H4 (cell line): ENCODE measurements around the gene BAIAP3. TPM values are rescaled to one million over a fixed set of nuclear protein-coding genes. Genes with fewer than 3 reads are reported as not detected.

Experiments used
- DNase-seq: peaks from one replicate; pipeline ENCODE4 v3.0.0-alpha.2; 2015; ENCODE audit warnings: low spot score
- total RNA-seq: library from RNA; depleted of rRNA; stranded (reverse); fragments of >200 nt; shearing (Covaris generic); gene quantifications from 2 replicates; pipeline ENCODE4 v1.2.3, GENCODE V29; 2014

BAIAP3 gene
- total RNA-seq, 1 experiment from 2014 or later, result 0.06 TPM

GRCh38 chr16:1367486-1368174 is 34.2 kb downstream of the BAIAP3 start:
- DNase-seq, result no peak

- DNase-seq, result no peak
These were observed 37.9 kb downstream of the BAIAP3 start for GRCh38 chr16:1371054-1371978.

- DNase-seq, result no peak
These were observed 39.0 kb downstream of the BAIAP3 start for GRCh38 chr16:1372292-1372950.

GRCh38 chr16:1374418-1375297 is 41.2 kb downstream of the BAIAP3 start:
- DNase-seq, result no peak

GRCh38 chr16:1375298-1375640 is 41.8 kb downstream of the BAIAP3 start:
- DNase-seq, result no peak

- no peak for DNase-seq
These were observed 42.4 kb downstream of the BAIAP3 start for GRCh38 chr16:1375741-1376410.

- DNase-seq, result no peak
These were observed 44.1 kb downstream of the BAIAP3 start for GRCh38 chr16:1377406-1378010.

- DNase-seq, result no peak
These were observed 44.8 kb downstream of the BAIAP3 start for GRCh38 chr16:1378087-1378803.

GRCh38 chr16:1378804-1379303 is 45.4 kb downstream of the BAIAP3 start:
- peak; percentile 72 for DNase-seq

- DNase-seq, result no peak
These were observed 46.0 kb downstream of the BAIAP3 start for GRCh38 chr16:1379304-1380076.

GRCh38 chr16:1380195-1380594 is 46.8 kb downstream of the BAIAP3 start:
- no peak for DNase-seq

GRCh38 chr16:1381612-1382406 is 48.4 kb downstream of the BAIAP3 start:
- DNase-seq, result no peak

GRCh38 chr16:1383556-1383955 is 50.1 kb downstream of the BAIAP3 start:
- no peak for DNase-seq

- DNase-seq, result no peak
These were observed 51.8 kb downstream of the BAIAP3 start for GRCh38 chr16:1385232-1385631.

- no peak for DNase-seq
These were observed 53.9 kb downstream of the BAIAP3 start for GRCh38 chr16:1387331-1387730.

- no peak for DNase-seq
These were observed 56.3 kb downstream of the BAIAP3 start for GRCh38 chr16:1389762-1390161.

GRCh38 chr16:1390239-1390779 is 56.9 kb downstream of the BAIAP3 start:
- no peak for DNase-seq

- DNase-seq, result no peak
These were observed 59.4 kb downstream of the BAIAP3 start for GRCh38 chr16:1392826-1393225.
